Stimulated activated CD8-positive, alpha-beta memory T cell treated with anti-CD3 and anti-CD28 coated beads, Interleukin-15, amount 100 ng/mL, for 24 hours (primary cell): ENCODE results near the gene ARID2.

ENCODE experiments used
- DNase-seq: peaks from one replicate; pipeline ENCODE4 v3.0.0-alpha.2; 2020; ENCODE audit warnings: low read depth

The ARID2 gene

GRCh38 chr12:45872446-45872845 lies 142.9 kb downstream of the ARID2 start:
- DNase-seq = no peak

DNA sequence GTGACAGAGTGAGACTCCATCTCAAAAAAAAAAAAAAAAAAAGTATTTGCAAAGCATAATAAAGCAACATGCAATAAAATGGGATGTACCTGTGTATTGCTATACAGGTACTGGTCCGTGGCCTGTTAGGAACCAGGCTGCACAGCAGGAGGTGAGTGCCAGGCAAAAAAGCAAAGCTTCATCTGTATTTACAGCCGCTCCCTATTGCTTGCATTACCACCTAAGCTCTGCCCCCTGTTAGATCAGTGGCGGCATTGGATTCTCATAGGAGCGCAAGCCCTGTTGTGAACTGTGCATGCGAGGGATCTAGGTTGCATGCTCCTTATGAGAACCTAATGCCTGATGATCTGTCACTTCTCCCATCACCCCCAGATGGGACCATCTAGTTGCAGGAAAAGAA lies 147.6 kb downstream of the ARID2 start:
- DNase-seq = no peak

- DNase-seq = no peak
Measured at GRCh38 chr12:45878630-45879255, 149.2 kb downstream of the ARID2 start.

DNA sequence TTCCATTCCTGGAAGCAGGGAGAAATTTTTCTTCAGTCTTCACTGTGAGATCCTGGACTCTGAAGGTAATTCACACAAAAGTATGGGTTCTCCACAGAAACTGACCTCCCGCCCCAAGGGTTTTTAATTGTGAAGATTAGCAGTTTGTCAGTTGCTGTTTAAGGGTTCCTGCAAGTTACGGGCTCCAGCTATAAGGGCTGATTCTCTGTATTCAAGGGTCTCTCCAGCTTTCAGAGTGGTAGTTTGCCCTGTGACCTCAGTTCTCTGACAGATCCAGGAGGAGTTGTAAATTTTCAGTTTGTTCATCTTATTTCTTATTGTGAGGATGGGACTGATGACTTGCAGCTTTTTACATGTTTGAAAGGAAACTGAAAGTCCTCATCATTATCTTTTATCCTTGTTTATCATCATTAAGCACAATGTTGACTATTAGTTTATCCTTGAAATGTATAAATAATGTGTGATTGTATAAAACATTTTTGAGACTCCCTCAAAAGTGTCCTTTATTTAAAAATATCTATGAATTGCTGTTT lies 149.9 kb downstream of the ARID2 start:
- no peak for DNase-seq

GRCh38 chr12:45880533-45880932 lies 151.0 kb downstream of the ARID2 start:
- no peak for DNase-seq

- no peak for DNase-seq
Measured at GRCh38 chr12:45883187-45883586, 153.7 kb downstream of the ARID2 start.

- no peak for DNase-seq
Measured at GRCh38 chr12:45886685-45887084, 157.2 kb downstream of the ARID2 start.

- DNase-seq = no peak
Measured at GRCh38 chr12:45887544-45887943, 158.0 kb downstream of the ARID2 start.

DNA sequence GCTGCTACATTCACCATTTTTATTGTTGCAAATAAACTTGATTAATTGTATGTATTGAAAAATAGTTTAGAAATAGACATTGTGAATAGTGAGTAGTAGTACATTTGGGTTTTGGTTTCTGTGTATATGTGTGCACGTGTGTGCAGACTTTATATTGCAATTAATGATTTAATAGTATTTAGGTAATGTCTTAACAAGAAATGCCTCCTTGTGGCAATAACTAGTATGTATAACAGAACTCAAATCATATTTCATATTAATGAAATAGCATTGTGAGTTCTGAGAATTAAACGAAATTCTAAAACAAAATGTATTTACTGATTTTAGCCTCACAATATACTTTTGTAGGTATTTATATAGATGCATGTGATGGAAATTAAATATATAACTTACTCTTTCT lies 160.8 kb downstream of the ARID2 start:
- DNase-seq = no peak

- DNase-seq = no peak
Measured at GRCh38 chr12:45893240-45893639, 163.7 kb downstream of the ARID2 start.

DNA sequence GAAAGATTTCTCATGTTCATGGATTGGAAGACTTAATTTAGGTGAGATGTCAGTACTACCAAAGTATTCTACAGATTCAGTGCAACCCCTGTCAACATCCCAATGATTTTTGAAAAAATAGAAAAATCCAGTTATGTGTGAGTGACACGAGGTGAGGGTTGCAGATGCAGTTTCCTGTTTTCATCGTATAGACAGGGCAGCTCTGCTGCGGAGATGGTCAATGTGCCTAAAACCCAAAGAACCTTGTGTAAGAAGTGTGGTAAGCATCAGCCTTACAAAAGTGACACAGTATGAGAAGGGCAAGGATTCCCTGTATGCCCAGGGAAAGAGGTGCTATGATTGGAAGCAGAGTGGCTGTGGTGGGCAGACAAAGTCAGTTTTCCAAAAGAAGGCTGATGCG lies 166.5 kb downstream of the ARID2 start:
- no peak for DNase-seq

GRCh38 chr12:45898094-45898493 lies 168.6 kb downstream of the ARID2 start:
- no peak for DNase-seq

DNA sequence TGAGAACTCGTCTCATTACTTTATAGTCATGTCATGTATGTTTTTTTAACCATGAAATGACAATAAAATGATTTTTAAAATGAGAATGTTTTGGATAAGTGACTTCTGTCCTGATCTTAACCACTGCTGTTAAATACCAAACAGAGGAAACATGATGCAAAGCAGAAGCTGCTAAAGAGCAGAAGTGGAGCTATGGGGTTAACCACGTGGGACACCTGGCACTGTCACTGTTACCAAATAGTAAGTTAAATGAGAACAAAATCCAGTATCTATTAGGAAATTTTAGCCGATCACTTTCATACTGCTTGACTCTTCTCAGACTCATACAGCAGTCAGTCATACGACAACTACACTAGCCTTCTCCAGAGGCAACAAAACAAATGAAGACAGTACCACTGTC lies 178.4 kb downstream of the ARID2 start:
- no peak for DNase-seq

- no peak for DNase-seq
Measured at GRCh38 chr12:45909041-45909713, 179.7 kb downstream of the ARID2 start.

DNA sequence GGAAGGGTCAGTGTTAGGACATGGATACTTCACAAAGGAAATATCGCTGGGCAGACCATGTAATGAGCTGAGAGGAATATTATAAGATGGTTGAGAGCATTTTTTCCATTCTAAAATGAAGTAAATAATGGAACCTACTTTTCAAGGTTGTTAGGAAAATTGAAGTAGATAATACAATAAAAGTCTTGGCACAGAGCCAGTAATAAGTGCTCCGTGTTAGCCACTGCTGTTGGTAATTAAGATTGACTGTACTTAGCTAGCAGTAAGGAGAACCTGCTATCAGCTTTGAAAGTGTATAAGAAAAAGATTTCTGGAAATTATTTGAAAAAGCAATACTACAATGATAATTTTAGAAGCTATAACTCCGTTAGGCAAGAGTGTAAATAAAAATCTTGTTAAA lies 183.3 kb downstream of the ARID2 start:
- DNase-seq = no peak

DNA sequence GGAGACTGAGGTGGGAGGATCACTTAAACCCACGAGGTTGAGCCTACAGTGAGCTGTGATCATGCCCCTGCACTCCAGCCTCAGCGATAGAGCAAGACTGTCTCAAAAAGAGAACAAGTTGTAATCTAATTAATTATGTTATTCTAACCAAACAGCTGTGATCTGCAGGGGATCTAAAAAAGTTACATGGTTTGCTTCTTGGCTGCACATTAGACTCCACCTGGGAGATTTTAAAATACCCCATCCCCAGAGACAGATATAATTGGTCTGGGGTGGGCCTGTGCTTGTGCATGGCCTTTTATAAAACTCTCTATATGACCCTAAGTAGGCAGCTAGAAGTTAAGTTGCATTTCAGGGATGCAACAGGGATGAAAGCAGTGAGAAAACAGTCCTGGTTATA lies 184.1 kb downstream of the ARID2 start:
- no peak for DNase-seq

DNA sequence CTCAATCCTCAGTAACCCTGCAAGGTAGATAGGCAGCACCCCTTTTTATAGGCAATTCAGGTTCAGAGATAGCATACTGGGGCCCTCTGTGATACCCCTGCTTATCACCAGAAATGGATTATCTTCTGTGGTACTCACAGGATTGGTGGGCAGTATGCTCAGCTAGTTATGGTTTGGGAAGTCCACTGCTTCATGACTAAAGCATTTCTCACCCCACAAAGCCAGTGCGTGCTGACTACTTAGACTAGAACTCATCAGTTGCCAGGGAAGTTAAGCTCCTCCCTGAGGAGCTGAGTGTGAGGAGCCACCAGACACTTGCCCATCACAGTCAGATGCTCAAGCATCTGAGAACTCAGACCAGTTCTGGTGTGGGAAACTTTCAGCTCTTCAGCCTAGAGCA lies 184.6 kb downstream of the ARID2 start:
- no peak for DNase-seq

- no peak for DNase-seq
Measured at GRCh38 chr12:45915405-45915804, 185.9 kb downstream of the ARID2 start.

DNA sequence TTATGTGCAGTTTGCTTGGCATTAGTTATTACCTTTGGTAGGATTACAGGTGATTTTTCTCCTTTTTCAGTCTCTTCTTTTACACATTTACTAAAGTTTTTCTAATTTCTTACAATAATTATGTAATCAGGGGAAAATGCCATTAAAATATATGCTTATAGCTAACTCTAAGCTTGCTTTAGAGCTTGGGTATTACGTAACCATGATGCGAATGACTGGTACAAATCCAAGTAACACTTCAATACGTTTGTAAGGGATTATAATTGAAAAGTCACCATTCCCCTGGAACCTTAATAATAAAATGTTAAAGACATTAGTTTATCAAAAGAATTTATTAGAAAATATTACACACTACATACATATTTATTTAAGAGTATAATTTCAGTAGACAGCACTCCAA lies 189.3 kb downstream of the ARID2 start:
- no peak for DNase-seq

DNA sequence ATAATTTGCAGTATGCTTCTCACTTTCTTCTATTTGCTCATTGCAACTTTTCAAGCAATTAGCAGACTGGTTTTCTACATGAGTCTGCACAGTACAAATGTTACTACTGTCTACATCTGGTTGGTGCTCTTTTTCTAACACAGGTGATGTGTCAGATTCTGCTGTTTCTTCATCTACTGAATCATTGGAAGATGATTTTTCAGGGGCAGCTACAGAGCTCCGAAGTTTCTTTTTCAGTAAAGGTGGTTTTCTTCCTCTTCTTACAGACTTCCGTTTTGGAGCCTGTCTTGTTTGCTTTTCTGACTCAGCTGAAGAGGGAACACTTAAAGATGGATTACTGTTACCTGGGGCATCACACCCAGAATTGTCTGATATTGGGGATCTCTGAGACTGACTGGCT lies 198.8 kb downstream of the ARID2 start:
- no peak for DNase-seq

GRCh38 chr12:45930369-45930768 lies 200.9 kb downstream of the ARID2 start:
- no peak for DNase-seq

DNA sequence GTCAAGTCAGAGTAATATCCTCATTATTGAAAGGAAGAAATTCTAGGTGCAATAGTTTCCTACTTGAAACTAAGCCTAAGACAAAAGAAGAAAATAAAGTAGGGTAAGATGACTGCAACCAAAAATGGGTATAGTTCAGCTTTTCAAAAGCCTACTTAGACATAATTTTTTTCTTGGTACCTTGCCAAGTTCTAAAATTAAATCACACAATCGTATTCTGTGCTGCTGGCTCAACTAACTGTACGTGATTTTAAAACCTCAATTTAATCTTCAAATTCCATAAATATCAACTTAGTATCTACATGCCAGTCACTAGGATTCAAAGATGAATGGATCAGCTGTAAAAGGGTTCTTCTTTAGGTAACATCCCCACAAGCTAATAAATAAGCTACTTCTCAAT lies 204.0 kb downstream of the ARID2 start:
- DNase-seq = no peak

DNA sequence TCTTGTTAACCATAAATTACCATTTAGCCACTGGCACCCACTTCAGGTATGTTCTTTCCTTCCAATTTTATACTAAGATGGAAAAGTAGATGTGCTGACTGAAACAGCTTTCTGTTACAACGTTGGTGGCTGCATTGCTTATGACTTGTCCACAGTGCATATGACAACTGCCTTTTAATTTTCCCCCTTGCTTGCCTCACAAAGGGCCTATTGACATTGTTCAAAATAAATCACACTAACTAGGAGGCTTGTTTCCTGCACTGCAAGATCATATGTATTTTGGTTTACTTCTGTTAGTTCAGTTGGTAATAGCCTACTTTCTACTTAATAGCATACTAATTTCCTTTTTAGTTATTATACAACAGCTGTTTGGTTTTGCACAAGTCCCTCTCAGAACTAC lies 205.4 kb downstream of the ARID2 start:
- no peak for DNase-seq

DNA sequence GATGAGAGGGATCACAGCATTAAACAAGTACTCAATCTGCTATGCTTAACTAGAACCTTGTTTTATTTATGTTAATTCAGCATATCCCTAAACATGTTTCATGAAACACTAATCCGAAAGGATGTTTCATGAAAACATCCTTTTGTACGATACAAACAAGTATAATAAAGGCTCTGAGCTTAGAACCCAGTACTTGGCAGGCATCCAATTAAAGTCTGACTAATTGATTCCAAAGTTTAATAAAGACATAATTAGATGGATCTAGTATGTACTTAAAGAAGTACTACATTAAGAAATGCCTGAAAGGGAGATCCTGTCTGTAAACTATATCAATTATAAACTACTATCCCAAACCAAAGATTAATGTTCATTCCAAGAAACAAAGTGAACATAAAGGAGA lies 209.1 kb downstream of the ARID2 start:
- DNase-seq = no peak
